GM23338 (cell line): ENCODE data around the gene PRELP. TPM values are rescaled to one million over a fixed set of nuclear protein-coding genes. Genes with fewer than 3 reads are reported as not detected.

Source experiments
- ATAC-seq: fragments of 200-7000 bp; cut with Tn5 transposase; 3 replicates; pipeline ENCODE4 v1.9.1; 2020
- DNase-seq: peaks from one replicate; pipeline ENCODE4 v3.0.0-alpha.2; 2015; ENCODE audit warnings: low spot score
- H2AFZ ChIP-seq: fragments of 200-600 bp; sonication (generic); 2 replicates; pipeline ENCODE4 v1.8.0; 2016; ENCODE audit warnings: antibody characterized with exemption, mild to moderate bottlenecking, moderate library complexity
- H3F3A ChIP-seq: fragments of 200-600 bp; sonication (generic); replicated peaks from 2 replicates; pipeline ENCODE4 v1.8.0; 2017; ENCODE audit warnings: antibody characterized with exemption, mixed run types, low read depth
- H3K27ac ChIP-seq: fragments of 200-600 bp; sonication (generic); 2 replicates; pipeline ENCODE4 v1.6.1; 2016; ENCODE audit warnings: low read depth
- H3K27me3 ChIP-seq: fragments of 200-600 bp; sonication (generic); 2 replicates; pipeline ENCODE4 v1.8.0; 2016; ENCODE audit warnings: mild to moderate bottlenecking, mixed run types, moderate library complexity; ENCODE audit not compliant: insufficient read depth
- H3K36me3 ChIP-seq: fragments of 200-600 bp; sonication (generic); 2 replicates; pipeline ENCODE4 v1.8.0; 2016; ENCODE audit warnings: mild to moderate bottlenecking; ENCODE audit not compliant: insufficient read depth
- H3K4me1 ChIP-seq: fragments of 200-600 bp; sonication (generic); 2 replicates; pipeline ENCODE4 v1.8.0; 2016; ENCODE audit warnings: mild to moderate bottlenecking, moderate library complexity; ENCODE audit not compliant: insufficient read depth
- H3K4me2 ChIP-seq: fragments of 200-600 bp; sonication (generic); 2 replicates; pipeline ENCODE4 v1.7.1; 2017; ENCODE audit warnings: mixed run types
- H3K4me3 ChIP-seq: fragments of 200-600 bp; sonication (generic); 2 replicates; pipeline ENCODE4 v1.6.1; 2016; ENCODE audit warnings: mixed run types
- H3K79me2 ChIP-seq: fragments of 200-600 bp; sonication (generic); replicated peaks from 2 replicates; pipeline ENCODE4 v1.8.0; 2017; ENCODE audit warnings: mild to moderate bottlenecking; ENCODE audit not compliant: insufficient read depth
- H3K9me2 ChIP-seq: fragments of 200-600 bp; sonication (generic); 2 replicates; pipeline ENCODE4 v1.8.0; 2017; ENCODE audit not compliant: insufficient read depth
- H4K20me1 ChIP-seq: fragments of 200-600 bp; sonication (generic); replicated peaks from 2 replicates; pipeline ENCODE4 v1.8.0; 2017; ENCODE audit warnings: mild to moderate bottlenecking; ENCODE audit not compliant: insufficient read depth
- H3K27ac Mint-ChIP-seq: 2 replicates; pipeline ENCODE4 v1.8.0; 2020; ENCODE audit warnings: inconsistent platforms, mild to moderate bottlenecking, moderate library complexity, mixed read lengths
- H3K27me3 Mint-ChIP-seq: 3 replicates; pipeline ENCODE4 v1.8.0; 2022; ENCODE audit warnings: low read depth, mild to moderate bottlenecking, moderate library complexity, mixed read lengths, inconsistent platforms; ENCODE audit not compliant: insufficient read depth, poor library complexity
- H3K36me3 Mint-ChIP-seq: 3 replicates; pipeline ENCODE4 v1.8.0; 2021; ENCODE audit warnings: low read depth, mild to moderate bottlenecking, inconsistent platforms, moderate library complexity, mixed read lengths
- H3K4me1 Mint-ChIP-seq: 3 replicates; pipeline ENCODE4 v1.8.0; 2020; ENCODE audit warnings: mild to moderate bottlenecking, inconsistent platforms, mixed read lengths
- H3K4me3 Mint-ChIP-seq: 3 replicates; pipeline ENCODE4 v1.8.0; 2021; ENCODE audit warnings: moderate library complexity, mild to moderate bottlenecking, inconsistent platforms, mixed read lengths
- H3K9me3 Mint-ChIP-seq: 3 replicates; pipeline ENCODE4 v1.8.0; 2020; ENCODE audit warnings: moderate library complexity, mild to moderate bottlenecking, inconsistent platforms, mixed read lengths
- CREB1 ChIP-seq: fragments of 250-450 bp; sonication (Bioruptor Pico); IDR thresholded peaks from 2 replicates; pipeline ENCODE4 v1.5.0; 2020; ENCODE audit warnings: low read depth, mild to moderate bottlenecking, moderate library complexity
- EZH2 ChIP-seq: fragments of 200-600 bp; sonication (generic); IDR thresholded peaks from one replicate; pipeline ENCODE4 v1.8.0; 2017; ENCODE audit warnings: antibody characterized with exemption, mild to moderate bottlenecking, low read depth; ENCODE audit not compliant: unreplicated experiment
- EZH2phosphoT487 ChIP-seq: fragments of 200-600 bp; sonication (generic); IDR thresholded peaks from one replicate; pipeline ENCODE4 v1.8.1; 2018; ENCODE audit warnings: antibody characterized with exemption; ENCODE audit not compliant: unreplicated experiment
- JUNB ChIP-seq: IDR thresholded peaks from one replicate; pipeline ENCODE4 v1.6.1; 2016; ENCODE audit warnings: antibody characterized with exemption; ENCODE audit not compliant: unreplicated experiment
- NANOG ChIP-seq: IDR thresholded peaks from 2 replicates; pipeline ENCODE4 v1.6.1; 2016; ENCODE audit warnings: antibody characterized with exemption, borderline replicate concordance
- POLR2AphosphoS5 ChIP-seq: IDR thresholded peaks from 2 replicates; pipeline ENCODE4 v1.6.1; 2016; ENCODE audit warnings: antibody characterized with exemption, low read depth
- STAT1 ChIP-seq: IDR thresholded peaks from one replicate; pipeline ENCODE4 v1.6.1; 2016; ENCODE audit warnings: antibody characterized with exemption; ENCODE audit not compliant: unreplicated experiment
- ZNF114 ChIP-seq: fragments of 250-450 bp; sonication (Bioruptor Pico); IDR thresholded peaks from 2 replicates; pipeline ENCODE4 v1.5.0; 2020; ENCODE audit warnings: mild to moderate bottlenecking, moderate library complexity
- ZNF331 ChIP-seq: fragments of 250-450 bp; sonication (Bioruptor Pico); IDR thresholded peaks from 2 replicates; pipeline ENCODE4 v1.5.0; 2020; ENCODE audit warnings: low read depth, mild to moderate bottlenecking, moderate library complexity
- polyA plus RNA-seq: library from polyadenylated mRNA; unstranded; fragments of >200 nt; fragmentation: Nextera tagmentation; extraction: Ambion mirVana; gene quantifications from 2 replicates; pipeline ENCODE4 v1.2.1, GENCODE V29; 2016
- total RNA-seq: library from RNA; depleted of rRNA; stranded (reverse); fragments of >200 nt; shearing (Covaris generic); gene quantifications from 2 replicates; pipeline ENCODE4 v1.2.3, GENCODE V29; 2014
- TF ChIP-seq, protein P1 (sequence below): IDR thresholded peaks from one replicate; pipeline ENCODE4 v1.6.1; 2018; ENCODE audit warnings: antibody characterized with exemption; ENCODE audit not compliant: unreplicated experiment
- TF ChIP-seq, protein P2 (sequence below): IDR thresholded peaks from 2 replicates; pipeline ENCODE4 v1.6.1; 2016; ENCODE audit warnings: antibody characterized with exemption
- TF ChIP-seq, protein P3 (sequence below), 2 experiments: fragments of 200-600 bp in 1 of 2; sonication (generic) in 1 of 2; conservative IDR thresholded peaks; 2 replicates each; pipeline versions ENCODE4 v1.5.1 to v1.6.1; 2016 to 2017; ENCODE audit warnings: antibody characterized with exemption in 2 of 2, low read depth in 2 of 2, mild to moderate bottlenecking in 2 of 2, moderate library complexity in 1 of 2

Gene PRELP
- total and polyA plus RNA-seq, 2 experiments from 2014 or later, result 0.03 TPM

GRCh38 chr1:203454986-203455471 is 20.6 kb upstream of the PRELP start (continued):
- TF ChIP-seq, protein P1, sequence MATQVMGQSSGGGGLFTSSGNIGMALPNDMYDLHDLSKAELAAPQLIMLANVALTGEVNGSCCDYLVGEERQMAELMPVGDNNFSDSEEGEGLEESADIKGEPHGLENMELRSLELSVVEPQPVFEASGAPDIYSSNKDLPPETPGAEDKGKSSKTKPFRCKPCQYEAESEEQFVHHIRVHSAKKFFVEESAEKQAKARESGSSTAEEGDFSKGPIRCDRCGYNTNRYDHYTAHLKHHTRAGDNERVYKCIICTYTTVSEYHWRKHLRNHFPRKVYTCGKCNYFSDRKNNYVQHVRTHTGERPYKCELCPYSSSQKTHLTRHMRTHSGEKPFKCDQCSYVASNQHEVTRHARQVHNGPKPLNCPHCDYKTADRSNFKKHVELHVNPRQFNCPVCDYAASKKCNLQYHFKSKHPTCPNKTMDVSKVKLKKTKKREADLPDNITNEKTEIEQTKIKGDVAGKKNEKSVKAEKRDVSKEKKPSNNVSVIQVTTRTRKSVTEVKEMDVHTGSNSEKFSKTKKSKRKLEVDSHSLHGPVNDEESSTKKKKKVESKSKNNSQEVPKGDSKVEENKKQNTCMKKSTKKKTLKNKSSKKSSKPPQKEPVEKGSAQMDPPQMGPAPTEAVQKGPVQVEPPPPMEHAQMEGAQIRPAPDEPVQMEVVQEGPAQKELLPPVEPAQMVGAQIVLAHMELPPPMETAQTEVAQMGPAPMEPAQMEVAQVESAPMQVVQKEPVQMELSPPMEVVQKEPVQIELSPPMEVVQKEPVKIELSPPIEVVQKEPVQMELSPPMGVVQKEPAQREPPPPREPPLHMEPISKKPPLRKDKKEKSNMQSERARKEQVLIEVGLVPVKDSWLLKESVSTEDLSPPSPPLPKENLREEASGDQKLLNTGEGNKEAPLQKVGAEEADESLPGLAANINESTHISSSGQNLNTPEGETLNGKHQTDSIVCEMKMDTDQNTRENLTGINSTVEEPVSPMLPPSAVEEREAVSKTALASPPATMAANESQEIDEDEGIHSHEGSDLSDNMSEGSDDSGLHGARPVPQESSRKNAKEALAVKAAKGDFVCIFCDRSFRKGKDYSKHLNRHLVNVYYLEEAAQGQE, result no peak
- TF ChIP-seq EZH2 (no peak), CREB1 (no peak), JUNB (no peak), NANOG (no peak), ZNF114 (CRISPR knock-in tag) (no peak), ZNF331 (no peak), EZH2phosphoT487 (no peak), POLR2AphosphoS5 (no peak), STAT1 (no peak)
- TF ChIP-seq, protein P2, sequence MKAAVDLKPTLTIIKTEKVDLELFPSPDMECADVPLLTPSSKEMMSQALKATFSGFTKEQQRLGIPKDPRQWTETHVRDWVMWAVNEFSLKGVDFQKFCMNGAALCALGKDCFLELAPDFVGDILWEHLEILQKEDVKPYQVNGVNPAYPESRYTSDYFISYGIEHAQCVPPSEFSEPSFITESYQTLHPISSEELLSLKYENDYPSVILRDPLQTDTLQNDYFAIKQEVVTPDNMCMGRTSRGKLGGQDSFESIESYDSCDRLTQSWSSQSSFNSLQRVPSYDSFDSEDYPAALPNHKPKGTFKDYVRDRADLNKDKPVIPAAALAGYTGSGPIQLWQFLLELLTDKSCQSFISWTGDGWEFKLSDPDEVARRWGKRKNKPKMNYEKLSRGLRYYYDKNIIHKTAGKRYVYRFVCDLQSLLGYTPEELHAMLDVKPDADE, result no peak
- TF ChIP-seq, protein P3, sequence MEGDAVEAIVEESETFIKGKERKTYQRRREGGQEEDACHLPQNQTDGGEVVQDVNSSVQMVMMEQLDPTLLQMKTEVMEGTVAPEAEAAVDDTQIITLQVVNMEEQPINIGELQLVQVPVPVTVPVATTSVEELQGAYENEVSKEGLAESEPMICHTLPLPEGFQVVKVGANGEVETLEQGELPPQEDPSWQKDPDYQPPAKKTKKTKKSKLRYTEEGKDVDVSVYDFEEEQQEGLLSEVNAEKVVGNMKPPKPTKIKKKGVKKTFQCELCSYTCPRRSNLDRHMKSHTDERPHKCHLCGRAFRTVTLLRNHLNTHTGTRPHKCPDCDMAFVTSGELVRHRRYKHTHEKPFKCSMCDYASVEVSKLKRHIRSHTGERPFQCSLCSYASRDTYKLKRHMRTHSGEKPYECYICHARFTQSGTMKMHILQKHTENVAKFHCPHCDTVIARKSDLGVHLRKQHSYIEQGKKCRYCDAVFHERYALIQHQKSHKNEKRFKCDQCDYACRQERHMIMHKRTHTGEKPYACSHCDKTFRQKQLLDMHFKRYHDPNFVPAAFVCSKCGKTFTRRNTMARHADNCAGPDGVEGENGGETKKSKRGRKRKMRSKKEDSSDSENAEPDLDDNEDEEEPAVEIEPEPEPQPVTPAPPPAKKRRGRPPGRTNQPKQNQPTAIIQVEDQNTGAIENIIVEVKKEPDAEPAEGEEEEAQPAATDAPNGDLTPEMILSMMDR (conservative IDR thresholded peaks at IDR 0.05; ENCODE audit: low read depth in 2 of 2), result no peak

DNA sequence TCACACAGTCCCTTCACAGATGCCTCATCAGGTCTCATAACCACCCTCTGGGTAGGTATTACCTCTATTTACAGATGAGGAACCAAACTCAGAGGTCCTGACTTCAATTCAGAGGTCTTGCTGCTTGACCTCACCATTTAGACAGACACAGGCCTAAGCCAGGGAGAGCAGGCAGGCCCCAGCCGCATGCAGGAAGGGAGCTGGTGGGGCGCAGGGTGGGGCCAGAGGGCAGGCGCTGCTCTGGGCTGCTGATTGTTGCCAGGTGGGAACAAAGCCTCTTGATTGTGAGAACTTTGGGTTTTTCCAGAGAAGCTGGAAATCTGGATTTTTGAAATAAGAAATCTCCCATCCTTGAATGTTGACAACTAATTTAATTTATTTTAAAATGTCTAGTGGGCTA is 19.9 kb upstream of the PRELP start:
- H3K9me2 ChIP-seq, result no peaks in the 10 kb centered on the region
- H3K27ac Mint-ChIP-seq, result no peak overlapping the region
- no peaks in the 10 kb centered on the region for H3K36me3 Mint-ChIP-seq
- no peaks in the 10 kb centered on the region for H4K20me1 ChIP-seq
- peaks cover 6% of the 10 kb centered on the region; the same call in 2 of the 3 replicates for H3K4me1 Mint-ChIP-seq
- no peak overlapping the region for H3K4me2 ChIP-seq
- no peaks in the 10 kb centered on the region for H3K27me3 ChIP-seq
- no peaks in the 10 kb centered on the region for H3F3A ChIP-seq
- no peaks in the 10 kb centered on the region for H3K9me3 Mint-ChIP-seq
- H3K27ac ChIP-seq, result no peak overlapping the region
- TF ChIP-seq EZH2 (no peak), CREB1 (no peak), NANOG (no peak), EZH2phosphoT487 (no peak)
- no peak overlapping the region for H3K4me3 ChIP-seq
- H3K36me3 ChIP-seq, result no peaks in the 10 kb centered on the region
- H2AFZ ChIP-seq, result no peak overlapping the region; the same call in 1 of the 2 replicates
- peaks cover 6% of the 10 kb centered on the region for H3K27me3 Mint-ChIP-seq
- DNase-seq (no peak), ATAC-seq (peak; percentile 52)
- no peak overlapping the region for H3K4me3 Mint-ChIP-seq
- no peaks in the 10 kb centered on the region for H3K4me1 ChIP-seq
- H3K79me2 ChIP-seq, result no peaks in the 10 kb centered on the region
